Bronchial epithelial cell (primary cell): Measurements from ENCODE around the gene ASB7. TPM values are rescaled to one million over a fixed set of nuclear protein-coding genes. Genes with fewer than 3 reads are reported as not detected.

ENCODE experiments used
- DNase-seq: peaks from one replicate; pipeline ENCODE4 v3.0.0-alpha.2; 2010; ENCODE audit warnings: low read depth
- FAIRE-seq: peaks from 2 replicates; lab custom pipeline; 2011; peaks lifted over from hg19 to GRCh38; lab: Jason Lieb, UNC
- H3K27me3 ChIP-seq: 2 replicates; pipeline ENCODE4 v1.5.1; 2011; ENCODE audit warnings: low read length; ENCODE audit not compliant: control insufficient read depth, insufficient read depth
- H3K36me3 ChIP-seq: 2 replicates; pipeline ENCODE4 v1.5.1; 2011; ENCODE audit warnings: low read length; ENCODE audit not compliant: control insufficient read depth, insufficient read depth
- H3K4me3 ChIP-seq: 2 replicates; pipeline ENCODE4 v1.5.1; 2011; ENCODE audit warnings: mild to moderate bottlenecking, low read depth, low read length, control low read depth
- total RNA-seq: library from RNA; depleted of rRNA; stranded (reverse); fragments of >200 nt; gene quantifications from 2 replicates; pipeline ENCODE4 v1.2.1, GENCODE V29; 2014
- TF ChIP-seq, protein P1 (sequence below): IDR thresholded peaks from 2 replicates; pipeline ENCODE4 v1.5.1; 2011; ENCODE audit warnings: mild to moderate bottlenecking, moderate library complexity, low read length, control low read depth, inconsistent platforms; ENCODE audit not compliant: insufficient read depth, severe bottlenecking

Gene ASB7
- total RNA-seq, 1 donor from 2014 or later, result 12.6 TPM

- H3K36me3 ChIP-seq, result peaks cover 11% of the 10 kb centered on the region
- no peak for FAIRE-seq
- H3K27me3 ChIP-seq, result no peaks in the 10 kb centered on the region
- DNase-seq, result no peak
- H3K4me3 ChIP-seq, result no peak overlapping the region
- TF ChIP-seq, protein P1, sequence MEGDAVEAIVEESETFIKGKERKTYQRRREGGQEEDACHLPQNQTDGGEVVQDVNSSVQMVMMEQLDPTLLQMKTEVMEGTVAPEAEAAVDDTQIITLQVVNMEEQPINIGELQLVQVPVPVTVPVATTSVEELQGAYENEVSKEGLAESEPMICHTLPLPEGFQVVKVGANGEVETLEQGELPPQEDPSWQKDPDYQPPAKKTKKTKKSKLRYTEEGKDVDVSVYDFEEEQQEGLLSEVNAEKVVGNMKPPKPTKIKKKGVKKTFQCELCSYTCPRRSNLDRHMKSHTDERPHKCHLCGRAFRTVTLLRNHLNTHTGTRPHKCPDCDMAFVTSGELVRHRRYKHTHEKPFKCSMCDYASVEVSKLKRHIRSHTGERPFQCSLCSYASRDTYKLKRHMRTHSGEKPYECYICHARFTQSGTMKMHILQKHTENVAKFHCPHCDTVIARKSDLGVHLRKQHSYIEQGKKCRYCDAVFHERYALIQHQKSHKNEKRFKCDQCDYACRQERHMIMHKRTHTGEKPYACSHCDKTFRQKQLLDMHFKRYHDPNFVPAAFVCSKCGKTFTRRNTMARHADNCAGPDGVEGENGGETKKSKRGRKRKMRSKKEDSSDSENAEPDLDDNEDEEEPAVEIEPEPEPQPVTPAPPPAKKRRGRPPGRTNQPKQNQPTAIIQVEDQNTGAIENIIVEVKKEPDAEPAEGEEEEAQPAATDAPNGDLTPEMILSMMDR, result no peak
Measured at GRCh38 chr15:100628746-100629145, 26.4 kb downstream of the ASB7 start.

- no peak for FAIRE-seq
- no peak for DNase-seq
- no peak overlapping the region for H3K4me3 ChIP-seq
- H3K36me3 ChIP-seq, result peaks cover 11% of the 10 kb centered on the region
- TF ChIP-seq, protein P1, result no peak
- no peaks in the 10 kb centered on the region for H3K27me3 ChIP-seq
Measured at GRCh38 chr15:100631831-100632230, 29.4 kb downstream of the ASB7 start.

GRCh38 chr15:100633763-100634075 lies 31.3 kb downstream of the ASB7 start:
- TF ChIP-seq, protein P1, result no peak
- DNase-seq (no peak), FAIRE-seq (no peak)
- Histone ChIP-seq H3K27me3 (no peaks in the 10 kb centered on the region), H3K4me3 (no peak overlapping the region), H3K36me3 (peaks cover 11% of the 10 kb centered on the region)

DNA sequence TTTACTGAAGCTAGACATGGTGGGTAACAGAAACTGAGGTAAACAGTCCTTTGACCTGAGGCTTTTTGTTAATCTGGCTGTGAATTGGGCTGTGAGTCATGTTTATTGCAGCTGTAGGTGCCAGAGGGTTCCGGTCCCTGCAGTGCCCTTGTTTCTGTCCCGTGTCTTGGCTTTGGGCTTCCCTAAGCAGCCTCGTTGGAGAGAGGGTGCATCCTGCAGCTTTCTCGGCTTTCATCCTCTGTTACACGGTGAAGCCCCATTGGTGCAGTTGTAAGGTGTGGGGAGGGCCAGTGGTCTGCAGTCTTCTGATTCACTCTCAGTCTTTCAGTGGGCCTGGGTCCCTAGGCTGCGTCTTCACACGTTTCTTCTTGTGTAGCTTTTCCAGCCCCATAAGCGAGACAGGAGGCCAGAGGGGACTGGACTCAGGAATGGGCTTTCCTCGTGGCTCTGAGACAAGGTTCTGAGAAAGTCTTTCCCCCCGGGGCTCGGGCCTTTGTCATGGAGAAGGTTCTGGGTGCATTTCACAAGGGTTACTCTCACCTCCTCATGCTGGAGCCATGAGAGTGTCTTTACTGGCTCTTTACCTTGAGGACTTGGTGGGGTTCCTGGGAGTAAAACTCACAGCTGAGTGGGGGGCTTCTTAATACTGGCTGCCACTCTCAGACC lies 33.1 kb downstream of the ASB7 start:
- TF ChIP-seq, protein P1, result no peak
- no peaks in the 10 kb centered on the region for H3K27me3 ChIP-seq
- FAIRE-seq, result no peak
- H3K4me3 ChIP-seq, result no peak overlapping the region
- peaks cover 7% of the 10 kb centered on the region for H3K36me3 ChIP-seq
- peak; percentile 44 for DNase-seq

GRCh38 chr15:100638177-100638730 lies 35.9 kb downstream of the ASB7 start:
- Histone ChIP-seq H3K4me3 (no peak overlapping the region), H3K27me3 (no peaks in the 10 kb centered on the region), H3K36me3 (no peaks in the 10 kb centered on the region)
- FAIRE-seq (no peak), DNase-seq (no peak)
- TF ChIP-seq, protein P1, result no peak
